Panc1 (cell line): ENCODE results near the gene PCSK5. TPM values are rescaled to one million over a fixed set of nuclear protein-coding genes. Genes with fewer than 3 reads are reported as not detected.

Experiments
- ATAC-seq: fragments of 200-7000 bp; cut with Tn5 transposase; 2 replicates; pipeline ENCODE4 v1.9.1; 2020; ENCODE audit warnings: mild to moderate bottlenecking, moderate library complexity
- BruUV-seq: library from RNA; stranded (reverse); fragments of 400-500 nt; replicated peaks from 2 replicates; lab custom pipeline; 2021; lab: Mats Ljungman, UMichigan
- CTCF ChIA-PET: fragments of 300-600 bp; sonication (Branson Sonifier 250); formaldehyde crosslinking; loops from one replicate; lab custom pipeline; 2022; ENCODE audit warnings: antibody characterized with exemption; lab: Charles Lee
- POLR2A ChIA-PET: fragments of 300-600 bp; sonication (Branson Sonifier 250); formaldehyde crosslinking; loops from one replicate; lab custom pipeline; 2022; ENCODE audit warnings: antibody characterized with exemption; lab: Charles Lee
- DNase-seq: peaks from one replicate; pipeline ENCODE4 v3.0.0-alpha.2; 2010; ENCODE audit warnings: low read depth, low spot score
- H3K27ac ChIP-seq: 2 replicates; pipeline ENCODE4 v1.5.1; 2011; ENCODE audit warnings: mild to moderate bottlenecking, low read length, inconsistent platforms
- H3K27me3 ChIP-seq: fragments of 200-500 bp; sonication (Bioruptor generic); 2 replicates; pipeline ENCODE4 v1.6.0; 2014; ENCODE audit warnings: low read length, inconsistent platforms; ENCODE audit not compliant: control insufficient read depth, insufficient read depth
- H3K36me3 ChIP-seq: fragments of 200-500 bp; sonication (Bioruptor generic); 2 replicates; pipeline ENCODE4 v1.5.1; 2014; ENCODE audit warnings: inconsistent platforms, mild to moderate bottlenecking, low read length, moderate library complexity; ENCODE audit not compliant: control insufficient read depth, insufficient read depth
- H3K4me1 ChIP-seq: 2 replicates; pipeline ENCODE4 v1.5.1; 2011; ENCODE audit warnings: inconsistent platforms, mild to moderate bottlenecking, low read length, moderate library complexity; ENCODE audit not compliant: control insufficient read depth, insufficient read depth
- H3K4me3 ChIP-seq, 2 experiments: 2 replicates each; pipeline ENCODE4 v1.5.1; 2011 to 2012; ENCODE audit warnings: low read depth in 2 of 2, low read length in 2 of 2, mild to moderate bottlenecking in 2 of 2, inconsistent platforms in 1 of 2, moderate library complexity in 1 of 2
- H3K9me3 ChIP-seq: fragments of 200-500 bp; sonication (Bioruptor generic); 2 replicates; pipeline ENCODE4 v1.5.1; 2014; ENCODE audit warnings: low read depth, mild to moderate bottlenecking, inconsistent platforms, low read length, moderate library complexity; ENCODE audit not compliant: control insufficient read depth, insufficient read depth
- POLR2AphosphoS5 ChIP-seq: IDR thresholded peaks from 2 replicates; pipeline ENCODE4 v1.6.1; 2012; ENCODE audit warnings: mild to moderate bottlenecking, low read depth, low read length, moderate library complexity
- SIN3A ChIP-seq: IDR thresholded peaks from 2 replicates; pipeline ENCODE4 v1.6.1; 2012; ENCODE audit warnings: low read depth, mild to moderate bottlenecking, low read length, moderate library complexity, borderline replicate concordance; ENCODE audit not compliant: insufficient read depth
- TCF7L2 ChIP-seq: IDR thresholded peaks from 2 replicates; pipeline ENCODE4 v1.6.1; 2011; ENCODE audit warnings: mild to moderate bottlenecking, low read depth, low read length, inconsistent platforms
- in situ Hi-C: cut with HindIII; loops from 2 replicates; pipeline ENCODE4 v1.10.0; 2016; ENCODE audit warnings: low sequenced_read_pairs, low pct_unique_long_range_greater_than_20kb
- intact Hi-C: fragments of 100-400 bp; cut with micrococcal nuclease; formaldehyde crosslinking; loops from one replicate; pipeline ENCODE4 v1.10.0; 2022; ENCODE audit not compliant: unreplicated experiment
- total RNA-seq: library from RNA; stranded (reverse); gene quantifications from one replicate; pipeline ENCODE4 v1.2.1, GENCODE V29; 2021; ENCODE audit not compliant: unreplicated experiment
- TF ChIP-seq, protein P1 (sequence below), 2 experiments: IDR thresholded peaks; 2 replicates each; pipeline ENCODE4 v1.6.1; 2011 to 2012; ENCODE audit warnings: low read depth in 2 of 2, control low read depth in 1 of 2, low read length in 1 of 2, mild to moderate bottlenecking in 1 of 2, moderate library complexity in 1 of 2; ENCODE audit not compliant: insufficient read depth in 1 of 2
- TF ChIP-seq, protein P2 (sequence below): fragments of 450-650 bp; IDR thresholded peaks from 2 replicates; pipeline ENCODE4 v1.5.1; 2017; ENCODE audit warnings: mild to moderate bottlenecking

Gene PCSK5
- total RNA-seq, 1 experiment from 2014 or later: 0.21 TPM

DNA sequence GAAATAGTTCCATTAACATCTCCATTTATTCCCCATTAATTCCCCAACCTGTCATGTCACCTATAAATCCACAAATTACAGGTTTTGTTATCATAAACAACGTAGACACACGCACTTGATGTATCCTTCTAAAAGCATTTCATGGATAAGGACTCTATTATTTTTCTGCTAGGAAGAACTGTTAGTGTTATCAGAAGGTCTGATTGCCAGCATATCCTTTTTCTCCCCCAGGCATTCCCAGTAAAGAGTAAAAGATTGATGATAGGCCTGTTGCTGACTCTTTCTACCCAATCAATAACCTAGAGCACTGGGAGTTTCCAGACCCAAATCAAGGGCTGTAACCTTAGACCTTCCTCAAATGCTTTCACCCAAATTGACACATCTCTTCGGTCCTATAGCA is 442.9 kb downstream of the PCSK5 start:
- Histone ChIP-seq H3K9me3 (no peaks in the 10 kb centered on the region), H3K36me3 (no peaks in the 10 kb centered on the region), H3K4me3 (no peak overlapping the region), H3K27ac (no peak overlapping the region), H3K27me3 (no peaks in the 10 kb centered on the region), H3K4me1 (no peaks in the 10 kb centered on the region)
- ChIA-PET POLR2A (no interaction called here), CTCF (no interaction called here)
- intact Hi-C loops (no loop called here), in situ Hi-C loops (no loop called here)
- ATAC-seq (no peak), DNase-seq (no peak)
- no TSS peak for BruUV-seq
- TF ChIP-seq SIN3A (no peak), POLR2AphosphoS5 (no peak), TCF7L2 (no peak)
- TF ChIP-seq, protein P1, sequence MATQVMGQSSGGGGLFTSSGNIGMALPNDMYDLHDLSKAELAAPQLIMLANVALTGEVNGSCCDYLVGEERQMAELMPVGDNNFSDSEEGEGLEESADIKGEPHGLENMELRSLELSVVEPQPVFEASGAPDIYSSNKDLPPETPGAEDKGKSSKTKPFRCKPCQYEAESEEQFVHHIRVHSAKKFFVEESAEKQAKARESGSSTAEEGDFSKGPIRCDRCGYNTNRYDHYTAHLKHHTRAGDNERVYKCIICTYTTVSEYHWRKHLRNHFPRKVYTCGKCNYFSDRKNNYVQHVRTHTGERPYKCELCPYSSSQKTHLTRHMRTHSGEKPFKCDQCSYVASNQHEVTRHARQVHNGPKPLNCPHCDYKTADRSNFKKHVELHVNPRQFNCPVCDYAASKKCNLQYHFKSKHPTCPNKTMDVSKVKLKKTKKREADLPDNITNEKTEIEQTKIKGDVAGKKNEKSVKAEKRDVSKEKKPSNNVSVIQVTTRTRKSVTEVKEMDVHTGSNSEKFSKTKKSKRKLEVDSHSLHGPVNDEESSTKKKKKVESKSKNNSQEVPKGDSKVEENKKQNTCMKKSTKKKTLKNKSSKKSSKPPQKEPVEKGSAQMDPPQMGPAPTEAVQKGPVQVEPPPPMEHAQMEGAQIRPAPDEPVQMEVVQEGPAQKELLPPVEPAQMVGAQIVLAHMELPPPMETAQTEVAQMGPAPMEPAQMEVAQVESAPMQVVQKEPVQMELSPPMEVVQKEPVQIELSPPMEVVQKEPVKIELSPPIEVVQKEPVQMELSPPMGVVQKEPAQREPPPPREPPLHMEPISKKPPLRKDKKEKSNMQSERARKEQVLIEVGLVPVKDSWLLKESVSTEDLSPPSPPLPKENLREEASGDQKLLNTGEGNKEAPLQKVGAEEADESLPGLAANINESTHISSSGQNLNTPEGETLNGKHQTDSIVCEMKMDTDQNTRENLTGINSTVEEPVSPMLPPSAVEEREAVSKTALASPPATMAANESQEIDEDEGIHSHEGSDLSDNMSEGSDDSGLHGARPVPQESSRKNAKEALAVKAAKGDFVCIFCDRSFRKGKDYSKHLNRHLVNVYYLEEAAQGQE (IDR thresholded peaks at IDR 0.05; ENCODE audit: insufficient read depth in 1 of 2, low read depth in 2 of 2, low read length in 1 of 2): no peak
- TF ChIP-seq, protein P2, sequence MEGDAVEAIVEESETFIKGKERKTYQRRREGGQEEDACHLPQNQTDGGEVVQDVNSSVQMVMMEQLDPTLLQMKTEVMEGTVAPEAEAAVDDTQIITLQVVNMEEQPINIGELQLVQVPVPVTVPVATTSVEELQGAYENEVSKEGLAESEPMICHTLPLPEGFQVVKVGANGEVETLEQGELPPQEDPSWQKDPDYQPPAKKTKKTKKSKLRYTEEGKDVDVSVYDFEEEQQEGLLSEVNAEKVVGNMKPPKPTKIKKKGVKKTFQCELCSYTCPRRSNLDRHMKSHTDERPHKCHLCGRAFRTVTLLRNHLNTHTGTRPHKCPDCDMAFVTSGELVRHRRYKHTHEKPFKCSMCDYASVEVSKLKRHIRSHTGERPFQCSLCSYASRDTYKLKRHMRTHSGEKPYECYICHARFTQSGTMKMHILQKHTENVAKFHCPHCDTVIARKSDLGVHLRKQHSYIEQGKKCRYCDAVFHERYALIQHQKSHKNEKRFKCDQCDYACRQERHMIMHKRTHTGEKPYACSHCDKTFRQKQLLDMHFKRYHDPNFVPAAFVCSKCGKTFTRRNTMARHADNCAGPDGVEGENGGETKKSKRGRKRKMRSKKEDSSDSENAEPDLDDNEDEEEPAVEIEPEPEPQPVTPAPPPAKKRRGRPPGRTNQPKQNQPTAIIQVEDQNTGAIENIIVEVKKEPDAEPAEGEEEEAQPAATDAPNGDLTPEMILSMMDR: no peak

DNA sequence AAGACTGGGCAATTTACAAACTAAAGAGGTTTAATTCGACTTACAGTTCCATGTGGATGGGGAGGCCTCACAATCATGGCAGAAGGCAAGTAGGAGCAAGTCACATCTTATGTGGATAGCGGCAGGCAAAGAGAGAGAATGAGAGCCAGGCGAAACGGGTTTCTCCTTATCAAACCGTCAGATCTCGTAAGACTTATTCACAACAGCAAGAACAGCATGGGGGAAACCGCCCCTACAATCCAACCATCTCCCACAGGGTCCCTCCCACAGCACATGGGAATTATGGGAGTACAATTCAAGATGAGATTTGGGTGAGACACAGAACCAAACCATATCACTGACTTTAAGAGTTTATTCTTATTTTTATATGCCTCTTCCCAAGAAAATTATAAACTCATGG is 443.5 kb downstream of the PCSK5 start:
- in situ Hi-C loops: no loop called here
- CTCF ChIA-PET: no interaction called here

More for the DNA sequence above, 443.5 kb downstream of the PCSK5 start:
- no peak for TF ChIP-seq TCF7L2
- TF ChIP-seq, protein P1 (IDR thresholded peaks at IDR 0.05; ENCODE audit: insufficient read depth in 1 of 2, low read depth in 2 of 2, low read length in 1 of 2): no peak
- no peak for TF ChIP-seq POLR2AphosphoS5
- TF ChIP-seq, protein P2: no peak
- no peak for TF ChIP-seq SIN3A
- intact Hi-C loops: no loop called here
- ATAC-seq (no peak), DNase-seq (no peak)
- H3K4me3 ChIP-seq: no peak overlapping the region
- H3K27me3 ChIP-seq: no peaks in the 10 kb centered on the region
- BruUV-seq: no TSS peak
- H3K9me3 ChIP-seq: no peaks in the 10 kb centered on the region
- no peaks in the 10 kb centered on the region for H3K36me3 ChIP-seq
- H3K27ac ChIP-seq: no peak overlapping the region
- POLR2A ChIA-PET: no interaction called here
- H3K4me1 ChIP-seq: no peaks in the 10 kb centered on the region
